Caco-2 (cell line): ENCODE data around the gene RRM2. TPM values are rescaled to one million over a fixed set of nuclear protein-coding genes. Genes with fewer than 3 reads are reported as not detected.

ENCODE experiments used
- BruUV-seq: library from RNA; stranded (reverse); fragments of 400-500 nt; replicated peaks from 2 replicates; lab custom pipeline; 2021; lab: Mats Ljungman, UMichigan
- CTCF ChIA-PET: fragments of 300-600 bp; sonication (Branson Sonifier 250); formaldehyde crosslinking; loops from one replicate; lab custom pipeline; 2022; ENCODE audit warnings: antibody characterized with exemption; lab: Charles Lee
- POLR2A ChIA-PET: fragments of 300-600 bp; sonication (Branson Sonifier 250); formaldehyde crosslinking; loops from one replicate; lab custom pipeline; 2022; ENCODE audit warnings: antibody characterized with exemption; lab: Charles Lee
- DNase-seq, 2 experiments: peaks; one replicate each; pipeline versions ENCODE4 v3.0.0 to v3.0.0-alpha.2; 2020 to 2022
- H3K27me3 ChIP-seq: replicated peaks from 2 replicates; pipeline ENCODE4 v1.6.0; 2011; ENCODE audit warnings: low read length; ENCODE audit not compliant: control insufficient read depth, insufficient read depth
- H3K36me3 ChIP-seq: 2 replicates; pipeline ENCODE4 v1.5.1; 2011; ENCODE audit warnings: low read length; ENCODE audit not compliant: control insufficient read depth, insufficient read depth
- H3K4me1 ChIP-seq: fragments of 250-450 bp; sonication (Bioruptor Pico); 2 replicates; pipeline ENCODE4 v1.5.1; 2020; ENCODE audit warnings: mild to moderate bottlenecking
- H3K4me3 ChIP-seq: 2 replicates; pipeline ENCODE4 v1.5.1; 2011; ENCODE audit warnings: low read depth, mild to moderate bottlenecking, control low read depth, low read length
- H3K9me3 ChIP-seq: fragments of 250-450 bp; sonication (Bioruptor Pico); 2 replicates; pipeline ENCODE4 v1.5.1; 2020; ENCODE audit warnings: mild to moderate bottlenecking, moderate library complexity
- H3K27ac Mint-ChIP-seq: one replicate; pipeline ENCODE4 v1.8.0; 2022; ENCODE audit warnings: mixed read lengths; ENCODE audit not compliant: unreplicated experiment
- H3K27me3 Mint-ChIP-seq: one replicate; pipeline ENCODE4 v1.8.0; 2022; ENCODE audit warnings: mixed read lengths; ENCODE audit not compliant: insufficient read depth, unreplicated experiment
- H3K36me3 Mint-ChIP-seq: one replicate; pipeline ENCODE4 v1.8.0; 2022; ENCODE audit warnings: mild to moderate bottlenecking, mixed read lengths; ENCODE audit not compliant: insufficient read depth, unreplicated experiment
- H3K4me1 Mint-ChIP-seq: one replicate; pipeline ENCODE4 v1.8.0; 2022; ENCODE audit warnings: low read depth, mixed read lengths; ENCODE audit not compliant: unreplicated experiment
- H3K4me3 Mint-ChIP-seq: one replicate; pipeline ENCODE4 v1.8.0; 2022; ENCODE audit warnings: mild to moderate bottlenecking, moderate library complexity, mixed read lengths; ENCODE audit not compliant: unreplicated experiment
- H3K9me3 Mint-ChIP-seq: one replicate; pipeline ENCODE4 v1.8.0; 2022; ENCODE audit warnings: mixed read lengths; ENCODE audit not compliant: unreplicated experiment
- intact Hi-C: fragments of 100-400 bp; cut with micrococcal nuclease; formaldehyde crosslinking; loops from one replicate; pipeline ENCODE4 v1.10.0; 2022; ENCODE audit not compliant: unreplicated experiment
- total RNA-seq: library from RNA; stranded (reverse); gene quantifications from 2 replicates; pipeline ENCODE4 v1.2.3, GENCODE V29; 2022
- TF ChIP-seq, protein P1 (sequence below), 2 experiments: fragments of 200-600 bp in 1 of 2; IDR thresholded peaks; 1 replicate in 1 of 2; 2 replicates in 1 of 2; pipeline versions ENCODE4 v1.5.1 to v1.8.0; 2011 to 2022; ENCODE audit warnings: antibody characterized with exemption in 1 of 2, control low read depth in 1 of 2, inconsistent platforms in 1 of 2, low read depth in 1 of 2, low read length in 1 of 2, mild to moderate bottlenecking in 1 of 2, moderate library complexity in 1 of 2; ENCODE audit not compliant: insufficient read depth in 1 of 2, severe bottlenecking in 1 of 2, unreplicated experiment in 1 of 2

RRM2 gene
- total RNA-seq, 1 experiment from 2014 or later = 169 TPM

DNA sequence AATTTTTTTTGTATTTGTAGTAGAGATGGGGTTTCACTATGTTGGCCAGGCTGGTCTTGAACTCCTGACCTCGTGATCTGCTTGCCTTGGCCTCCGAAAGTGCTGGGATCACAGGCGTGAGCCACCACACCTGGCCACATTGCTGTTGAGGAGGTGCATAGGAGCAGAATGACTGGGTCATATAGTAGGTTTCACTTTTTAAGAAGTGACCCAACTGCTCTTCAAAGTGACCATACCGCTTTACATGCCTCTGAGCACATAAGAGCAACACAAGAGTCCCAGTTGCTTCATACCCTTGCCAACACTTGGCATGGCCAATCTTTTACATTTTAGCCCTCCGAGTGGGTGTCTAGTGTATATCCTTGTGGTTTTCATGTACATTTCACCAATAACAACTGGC, 28.9 kb downstream of the RRM2 start:
- intact Hi-C loops = no loop called here
- CTCF ChIA-PET = interaction anchor here (0.6 to 0.7 kb wide), 2 partner anchors 258 to 395 kb away, joined by 3 read pairs; no protein-coding TSS in a partner anchor
- TF ChIP-seq, protein P1, sequence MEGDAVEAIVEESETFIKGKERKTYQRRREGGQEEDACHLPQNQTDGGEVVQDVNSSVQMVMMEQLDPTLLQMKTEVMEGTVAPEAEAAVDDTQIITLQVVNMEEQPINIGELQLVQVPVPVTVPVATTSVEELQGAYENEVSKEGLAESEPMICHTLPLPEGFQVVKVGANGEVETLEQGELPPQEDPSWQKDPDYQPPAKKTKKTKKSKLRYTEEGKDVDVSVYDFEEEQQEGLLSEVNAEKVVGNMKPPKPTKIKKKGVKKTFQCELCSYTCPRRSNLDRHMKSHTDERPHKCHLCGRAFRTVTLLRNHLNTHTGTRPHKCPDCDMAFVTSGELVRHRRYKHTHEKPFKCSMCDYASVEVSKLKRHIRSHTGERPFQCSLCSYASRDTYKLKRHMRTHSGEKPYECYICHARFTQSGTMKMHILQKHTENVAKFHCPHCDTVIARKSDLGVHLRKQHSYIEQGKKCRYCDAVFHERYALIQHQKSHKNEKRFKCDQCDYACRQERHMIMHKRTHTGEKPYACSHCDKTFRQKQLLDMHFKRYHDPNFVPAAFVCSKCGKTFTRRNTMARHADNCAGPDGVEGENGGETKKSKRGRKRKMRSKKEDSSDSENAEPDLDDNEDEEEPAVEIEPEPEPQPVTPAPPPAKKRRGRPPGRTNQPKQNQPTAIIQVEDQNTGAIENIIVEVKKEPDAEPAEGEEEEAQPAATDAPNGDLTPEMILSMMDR (IDR thresholded peaks at IDR 0.05; ENCODE audit: insufficient read depth in 1 of 2, low read depth in 1 of 2, low read length in 1 of 2, severe bottlenecking in 1 of 2, unreplicated experiment in 1 of 2) = no peak

DNA sequence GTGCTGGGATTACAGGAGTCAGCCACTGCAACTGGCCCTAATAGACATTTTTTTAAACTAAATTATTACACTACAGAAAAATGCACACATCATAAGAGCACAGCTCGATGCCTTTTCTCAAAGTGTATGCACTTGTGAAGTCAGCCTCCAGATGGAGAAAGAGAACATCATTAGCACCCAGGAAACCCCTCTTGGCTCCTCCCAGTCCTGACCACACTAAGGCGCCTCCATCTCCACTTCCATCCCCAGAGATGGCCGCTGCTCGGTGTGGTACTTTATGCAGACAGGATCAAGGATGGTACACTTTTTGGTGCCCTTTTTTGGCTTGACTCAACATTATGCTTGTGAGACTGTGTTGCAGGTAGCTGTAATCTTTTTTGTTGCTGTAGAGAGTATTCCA, 34.8 kb downstream of the RRM2 start:
- Mint-ChIP-seq H3K4me3 (no peak overlapping the region), H3K9me3 (no peaks in the 10 kb centered on the region), H3K4me1 (no peaks in the 10 kb centered on the region), H3K27ac (no peak overlapping the region), H3K27me3 (no peaks in the 10 kb centered on the region), H3K36me3 (peaks cover 16% of the 10 kb centered on the region)
- CTCF ChIA-PET = interaction anchor here (0.6 to 1.1 kb wide), 3 partner anchors 144 to 252 kb away, joined by 3 to 6 read pairs (median 4); partner anchors contain the start of gene HPCAL1
- TF ChIP-seq, protein P1 (IDR thresholded peaks at IDR 0.05; ENCODE audit: insufficient read depth in 1 of 2, low read depth in 1 of 2, low read length in 1 of 2, severe bottlenecking in 1 of 2, unreplicated experiment in 1 of 2) = no peak
- Histone ChIP-seq H3K4me1 (no peaks in the 10 kb centered on the region), H3K9me3 (no peaks in the 10 kb centered on the region), H3K4me3 (no peak overlapping the region), H3K27me3 (no peaks in the 10 kb centered on the region), H3K36me3 (no peaks in the 10 kb centered on the region)
- POLR2A ChIA-PET = no interaction called here
- BruUV-seq = no TSS peak
- DNase-seq = no peak
- intact Hi-C loops = no loop called here

More for the DNA sequence above, 28.9 kb downstream of the RRM2 start:
- POLR2A ChIA-PET = no interaction called here
- DNase-seq = no peak
- no peaks in the 10 kb centered on the region for H3K36me3 ChIP-seq
- no TSS peak for BruUV-seq
- no peaks in the 10 kb centered on the region for H3K9me3 ChIP-seq
- no peak overlapping the region for H3K4me3 ChIP-seq
- Mint-ChIP-seq H3K36me3 (peaks cover 20% of the 10 kb centered on the region), H3K9me3 (no peaks in the 10 kb centered on the region), H3K4me3 (no peak overlapping the region), H3K27me3 (no peaks in the 10 kb centered on the region), H3K4me1 (peaks cover 4% of the 10 kb centered on the region), H3K27ac (no peak overlapping the region)
- no peaks in the 10 kb centered on the region for H3K4me1 ChIP-seq
- H3K27me3 ChIP-seq = no peaks in the 10 kb centered on the region

DNA sequence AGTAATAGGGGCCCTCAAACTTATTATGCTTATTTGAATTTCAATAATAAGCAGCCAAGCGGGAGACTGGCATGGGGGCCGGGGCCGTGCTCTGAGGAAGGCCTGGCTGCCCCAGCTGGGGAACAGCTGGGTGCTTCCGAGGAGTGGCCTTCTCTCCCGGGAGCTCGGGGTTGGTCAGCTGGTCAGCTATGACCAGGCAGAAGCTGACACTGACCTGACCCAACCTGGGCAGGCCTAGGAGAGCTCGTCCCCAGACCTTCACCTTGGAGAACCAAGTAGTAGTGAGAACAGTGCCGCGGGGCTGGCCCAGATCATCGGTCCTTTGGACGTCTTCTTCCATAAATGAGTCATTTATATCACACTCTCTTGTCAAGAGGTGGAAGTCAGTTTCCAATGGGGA, 36.1 kb downstream of the RRM2 start:
- intact Hi-C loops = no loop called here
- ChIA-PET CTCF (interaction anchor here (2.1 kb wide), 1 partner anchor 250 kb away, joined by 6 read pairs; no protein-coding TSS in a partner anchor), POLR2A (interaction anchor here (0.6 kb wide), 1 partner anchor 139 kb away, joined by 3 read pairs; no protein-coding TSS in a partner anchor)
- TF ChIP-seq, protein P1 (IDR thresholded peaks at IDR 0.05; ENCODE audit: insufficient read depth in 1 of 2, low read depth in 1 of 2, low read length in 1 of 2, severe bottlenecking in 1 of 2, unreplicated experiment in 1 of 2) = no peak
- Histone ChIP-seq H3K27me3 (no peaks in the 10 kb centered on the region), H3K4me3 (no peak overlapping the region), H3K9me3 (no peaks in the 10 kb centered on the region), H3K36me3 (no peaks in the 10 kb centered on the region), H3K4me1 (no peaks in the 10 kb centered on the region)
- no TSS peak for BruUV-seq
- H3K4me1 Mint-ChIP-seq = no peaks in the 10 kb centered on the region
- H3K36me3 Mint-ChIP-seq = peaks cover 10% of the 10 kb centered on the region
- no peak overlapping the region for H3K4me3 Mint-ChIP-seq
- no peaks in the 10 kb centered on the region for H3K27me3 Mint-ChIP-seq
- no peak for DNase-seq
- H3K27ac Mint-ChIP-seq = no peak overlapping the region
- no peaks in the 10 kb centered on the region for H3K9me3 Mint-ChIP-seq
